Neutrophil (primary cell): ENCODE results near the gene SUN1.

Experiments
- H3K27ac ChIP-seq: fragments of 200-600 bp; sonication (generic); 2 replicates; pipeline ENCODE4 v1.5.1; 2016; ENCODE audit warnings: mild to moderate bottlenecking, moderate library complexity
- H3K27me3 ChIP-seq: fragments of 200-600 bp; sonication (generic); 2 replicates; pipeline ENCODE4 v1.6.0; 2016; ENCODE audit warnings: mild to moderate bottlenecking
- H3K36me3 ChIP-seq: fragments of 200-600 bp; sonication (generic); 2 replicates; pipeline ENCODE4 v1.5.1; 2017
- H3K4me1 ChIP-seq, 2 experiments: fragments of 200-600 bp in 1 of 2; sonication (generic) in 1 of 2; 1 replicate in 1 of 2; 2 replicates in 1 of 2; pipeline versions ENCODE4 v1.5.1 to v1.6.1; 2013 to 2016; ENCODE audit warnings: low read depth in 1 of 2, low read length in 1 of 2, mild to moderate bottlenecking in 1 of 2, moderate library complexity in 1 of 2; ENCODE audit not compliant: control insufficient read depth in 1 of 2, insufficient read depth in 1 of 2
- H3K4me3 ChIP-seq, 2 experiments: fragments of 200-600 bp in 1 of 2; sonication (generic) in 1 of 2; 1 replicate in 1 of 2; 2 replicates in 1 of 2; pipeline ENCODE4 v1.5.1; 2013 to 2016; ENCODE audit warnings: low read depth in 1 of 2, low read length in 1 of 2, mild to moderate bottlenecking in 1 of 2, moderate library complexity in 1 of 2
- H3K9me3 ChIP-seq: fragments of 200-600 bp; sonication (generic); 2 replicates; pipeline ENCODE4 v1.5.1; 2016
- CTCF ChIP-seq: fragments of 200-600 bp; sonication (generic); IDR thresholded peaks from 2 replicates; pipeline ENCODE4 v1.5.1; 2016; ENCODE audit warnings: antibody characterized with exemption

Gene SUN1

GRCh38 chr7:879706-880105, 47.4 kb downstream of the SUN1 start:
- Histone ChIP-seq H3K27me3 (no peaks in the 10 kb centered on the region), H3K27ac (no peak overlapping the region), H3K36me3 (peaks cover 8% of the 10 kb centered on the region), H3K4me1 (peaks cover 9 to 21% of the 10 kb centered on the region in 2 experiments), H3K9me3 (no peaks in the 10 kb centered on the region), H3K4me3 (no peak overlapping the region)
- no peak for TF ChIP-seq CTCF

GRCh38 chr7:880450-880849, 48.2 kb downstream of the SUN1 start:
- H3K4me1 ChIP-seq, result peaks cover 9 to 21% of the 10 kb centered on the region in 2 experiments

GRCh38 chr7:881441-882234, 49.4 kb downstream of the SUN1 start:
- Histone ChIP-seq H3K36me3 (peaks cover 15% of the 10 kb centered on the region), H3K27me3 (no peaks in the 10 kb centered on the region), H3K4me3 (no peak overlapping the region), H3K27ac (no peak overlapping the region), H3K4me1 (peaks cover 7 to 17% of the 10 kb centered on the region in 2 experiments), H3K9me3 (no peaks in the 10 kb centered on the region)
- no peak for TF ChIP-seq CTCF

More at GRCh38 chr7:880450-880849, 48.2 kb downstream of the SUN1 start:
- H3K36me3 ChIP-seq, result peaks cover 8% of the 10 kb centered on the region
- H3K27ac ChIP-seq, result no peak overlapping the region
- H3K4me3 ChIP-seq, result no peak overlapping the region
- no peaks in the 10 kb centered on the region for H3K9me3 ChIP-seq
- no peaks in the 10 kb centered on the region for H3K27me3 ChIP-seq
- no peak for TF ChIP-seq CTCF

- Histone ChIP-seq H3K4me1 (peaks cover 7 to 16% of the 10 kb centered on the region in 2 experiments), H3K27ac (no peak overlapping the region), H3K4me3 (no peak overlapping the region), H3K36me3 (peaks cover 24% of the 10 kb centered on the region), H3K27me3 (no peaks in the 10 kb centered on the region), H3K9me3 (no peaks in the 10 kb centered on the region)
- no peak for TF ChIP-seq CTCF
Observed at GRCh38 chr7:882336-883035, 50.2 kb downstream of the SUN1 start.

- H3K27me3 ChIP-seq, result no peaks in the 10 kb centered on the region
- H3K27ac ChIP-seq, result no peak overlapping the region
- TF ChIP-seq CTCF, result no peak
- no peaks in the 10 kb centered on the region for H3K9me3 ChIP-seq
- H3K36me3 ChIP-seq, result peaks cover 32% of the 10 kb centered on the region
- no peak overlapping the region for H3K4me3 ChIP-seq
- H3K4me1 ChIP-seq, result peaks cover 1 to 7% of the 10 kb centered on the region in 2 experiments
Observed at GRCh38 chr7:883055-884021, 51.1 kb downstream of the SUN1 start.
